OCI-LY7 (cell line): ENCODE measurements around the gene PCED1B. TPM values are rescaled to one million over a fixed set of nuclear protein-coding genes. Genes with fewer than 3 reads are reported as not detected.
A peak's percentile ranks its signal among the peaks of the same experiment; 100 is the strongest.

Experiments used
- BruUV-seq: library from RNA; stranded (reverse); fragments of 400-500 nt; replicated peaks from 2 replicates; lab custom pipeline; 2021; lab: Mats Ljungman, UMichigan
- CTCF ChIA-PET: fragments of 300-600 bp; sonication (Branson Sonifier 250); formaldehyde crosslinking; loops from one replicate; lab custom pipeline; 2022; ENCODE audit warnings: antibody characterized with exemption; ENCODE audit not compliant: unreplicated experiment; lab: Charles Lee
- POLR2A ChIA-PET: fragments of 300-600 bp; sonication (Branson Sonifier 250); formaldehyde crosslinking; loops from one replicate; lab custom pipeline; 2022; ENCODE audit warnings: antibody characterized with exemption; lab: Charles Lee
- DNase-seq: peaks from one replicate; pipeline ENCODE4 v3.0.0-alpha.2; 2015; ENCODE audit warnings: low spot score
- H2AFZ ChIP-seq: fragments of 200-600 bp; sonication (generic), shearing (Covaris generic); 2 replicates; pipeline ENCODE4 v1.6.1; 2014; ENCODE audit warnings: mild to moderate bottlenecking, antibody characterized with exemption, low read length, moderate library complexity
- H3K27ac ChIP-seq: fragments of 200-600 bp; sonication (generic); 2 replicates; pipeline ENCODE4 v1.5.1; 2014; ENCODE audit warnings: mixed run types, low read depth, mild to moderate bottlenecking, moderate library complexity, low read length, inconsistent platforms; ENCODE audit not compliant: poor library complexity, severe bottlenecking
- H3K36me3 ChIP-seq: fragments of 200-600 bp; sonication (generic); 2 replicates; pipeline ENCODE4 v1.6.1; 2014; ENCODE audit warnings: mild to moderate bottlenecking, antibody characterized with exemption, low read length, moderate library complexity, mixed read lengths; ENCODE audit not compliant: insufficient read depth
- H3K4me1 ChIP-seq: fragments of 200-600 bp; sonication (generic); 2 replicates; pipeline ENCODE4 v1.5.1; 2014; ENCODE audit warnings: mild to moderate bottlenecking, low read length; ENCODE audit not compliant: insufficient read depth, poor library complexity, severe bottlenecking
- H3K4me2 ChIP-seq: fragments of 200-600 bp; sonication (generic); 2 replicates; pipeline ENCODE4 v1.6.1; 2014; ENCODE audit warnings: mild to moderate bottlenecking, low read length
- H3K4me3 ChIP-seq: fragments of 200-600 bp; sonication (generic); 2 replicates; pipeline ENCODE4 v1.5.1; 2014; ENCODE audit warnings: mild to moderate bottlenecking, low read depth, low read length; ENCODE audit not compliant: poor library complexity, severe bottlenecking
- H3K79me2 ChIP-seq: fragments of 200-600 bp; sonication (generic); 2 replicates; pipeline ENCODE4 v1.6.1; 2016; ENCODE audit warnings: low read depth, mild to moderate bottlenecking, low read length, moderate library complexity, mixed read lengths; ENCODE audit not compliant: insufficient read depth
- H3K9me2 ChIP-seq: fragments of 200-600 bp; sonication (generic); 2 replicates; pipeline ENCODE4 v1.6.1; 2016; ENCODE audit warnings: mild to moderate bottlenecking, low read length, mixed read lengths; ENCODE audit not compliant: insufficient read depth
- H3K9me3 ChIP-seq: fragments of 200-600 bp; sonication (generic); 2 replicates; pipeline ENCODE4 v1.6.1; 2014; ENCODE audit warnings: mild to moderate bottlenecking, mixed run types, low read length, mixed read lengths
- H4K20me1 ChIP-seq: fragments of 200-600 bp; sonication (generic); 2 replicates; pipeline ENCODE4 v1.6.1; 2014; ENCODE audit warnings: mild to moderate bottlenecking, antibody characterized with exemption, low read length, moderate library complexity, mixed read lengths; ENCODE audit not compliant: insufficient read depth
- CTCF ChIP-seq: fragments of 200-600 bp; sonication (generic); conservative IDR thresholded peaks from 2 replicates; pipeline ENCODE4 v1.5.1; 2014; ENCODE audit warnings: mild to moderate bottlenecking, antibody characterized with exemption, low read length, moderate library complexity, mixed read lengths
- EZH2phosphoT487 ChIP-seq: fragments of 200-600 bp; sonication (generic); IDR thresholded peaks from 2 replicates; pipeline ENCODE4 v1.6.1; 2018; ENCODE audit warnings: low read depth, borderline replicate concordance, mild to moderate bottlenecking, mixed run types, antibody characterized with exemption, low read length, moderate library complexity, mixed read lengths
- intact Hi-C: fragments of 100-400 bp; cut with micrococcal nuclease; formaldehyde crosslinking; loops from one replicate; pipeline ENCODE4 v1.10.0; 2022; ENCODE audit not compliant: unreplicated experiment
- total RNA-seq, 2 experiments: library from RNA; depleted of rRNA in 1 of 2; stranded (reverse); fragments of >200 nt in 1 of 2; shearing (Covaris generic) in 1 of 2; gene quantifications; 2 replicates each; pipeline ENCODE4 v1.2.3, GENCODE V29; 2014 to 2022

PCED1B gene
- total RNA-seq, 2 experiments from 2014 or later = 8.4 to 24.3 TPM

GRCh38 chr12:47207340-47207717, 127.9 kb downstream of the PCED1B start:
- Histone ChIP-seq H3K79me2 (peaks cover 10% of the 10 kb centered on the region; the same call in 1 of the 2 replicates), H3K9me2 (no peaks in the 10 kb centered on the region), H3K27ac (peak overlapping the region; percentile 77), H3K4me1 (peaks cover 33% of the 10 kb centered on the region), H4K20me1 (no peaks in the 10 kb centered on the region; the same call in 1 of the 2 replicates), H3K9me3 (no peaks in the 10 kb centered on the region; the same call in 1 of the 2 replicates), H3K4me2 (peak overlapping the region; percentile 62), H3K36me3 (peaks cover 59% of the 10 kb centered on the region), H3K4me3 (peak overlapping the region; percentile 28), H2AFZ (no peak overlapping the region; the same call in 1 of the 2 replicates)
- intact Hi-C loops = loop anchor here (1.0 kb wide), 1 partner anchor 9 kb away; no protein-coding TSS in a partner anchor
- CTCF ChIA-PET = interaction anchor here (0.6 to 2.3 kb wide), 7 partner anchors 9 to 99 kb away, joined by 3 to 11 read pairs (median 3); no protein-coding TSS in a partner anchor
- BruUV-seq = no TSS peak
- TF ChIP-seq EZH2phosphoT487 = no peak
- TF ChIP-seq CTCF = no peak
- POLR2A ChIA-PET = interaction anchor here (0.5 to 3.7 kb wide), 22 partner anchors 11 to 836 kb away, joined by 3 to 108 read pairs (median 5); no protein-coding TSS in a partner anchor
- peak; percentile 74 for DNase-seq

GRCh38 chr12:47207829-47208248, 128.4 kb downstream of the PCED1B start:
- CTCF ChIA-PET = interaction anchor here (0.6 to 2.3 kb wide), 6 partner anchors 8 to 18 kb away, joined by 3 to 11 read pairs (median 4); no protein-coding TSS in a partner anchor
- TF ChIP-seq EZH2phosphoT487 (no peak), CTCF (no peak)
- TSS peak; percentile 97 for BruUV-seq
- peak overlapping the region; percentile 77 for H3K27ac ChIP-seq
- intact Hi-C loops = loop anchor here (1.0 kb wide), 1 partner anchor 8 kb away; no protein-coding TSS in a partner anchor
- peak overlapping the region; percentile 28 for H3K4me3 ChIP-seq
- H2AFZ ChIP-seq = no peak overlapping the region; the same call in 1 of the 2 replicates
- H3K4me1 ChIP-seq = peaks cover 38% of the 10 kb centered on the region
- POLR2A ChIA-PET = interaction anchor here (0.7 to 3.7 kb wide), 20 partner anchors 10 to 836 kb away, joined by 3 to 108 read pairs (median 5); no protein-coding TSS in a partner anchor
- peaks cover 15% of the 10 kb centered on the region; the same call in 1 of the 2 replicates for H3K79me2 ChIP-seq
- peak; percentile 40 for DNase-seq
- H3K9me2 ChIP-seq = no peaks in the 10 kb centered on the region
- H3K4me2 ChIP-seq = peak overlapping the region; percentile 62
- no peaks in the 10 kb centered on the region; the same call in 1 of the 2 replicates for H4K20me1 ChIP-seq
- peaks cover 61% of the 10 kb centered on the region for H3K36me3 ChIP-seq
- no peaks in the 10 kb centered on the region; the same call in 1 of the 2 replicates for H3K9me3 ChIP-seq

- H3K4me2 ChIP-seq = peak overlapping the region; percentile 62; the same call in 1 of the 2 replicates
- H4K20me1 ChIP-seq = no peaks in the 10 kb centered on the region; the same call in 1 of the 2 replicates
- H3K4me3 ChIP-seq = no peak overlapping the region
- peaks cover 49% of the 10 kb centered on the region for H3K4me1 ChIP-seq
- no peaks in the 10 kb centered on the region; the same call in 1 of the 2 replicates for H3K9me3 ChIP-seq
- ChIA-PET POLR2A (no interaction called here), CTCF (no interaction called here)
- TF ChIP-seq EZH2phosphoT487 (no peak), CTCF (no peak)
- no peak overlapping the region for H3K27ac ChIP-seq
- peaks cover 61% of the 10 kb centered on the region for H3K36me3 ChIP-seq
- H3K9me2 ChIP-seq = no peaks in the 10 kb centered on the region
- no TSS peak for BruUV-seq
- DNase-seq = no peak
- peaks cover 27% of the 10 kb centered on the region; the same call in 1 of the 2 replicates for H3K79me2 ChIP-seq
- intact Hi-C loops = no loop called here
- no peak overlapping the region for H2AFZ ChIP-seq
Observed at GRCh38 chr12:47209014-47209413, 129.6 kb downstream of the PCED1B start.
